Panc1 (cell line): ENCODE data around the gene FAM83F. TPM values are rescaled to one million over a fixed set of nuclear protein-coding genes. Genes with fewer than 3 reads are reported as not detected.

ENCODE experiments used
- ATAC-seq: fragments of 200-7000 bp; cut with Tn5 transposase; 2 replicates; pipeline ENCODE4 v1.9.1; 2020; ENCODE audit warnings: mild to moderate bottlenecking, moderate library complexity
- BruUV-seq: library from RNA; stranded (reverse); fragments of 400-500 nt; replicated peaks from 2 replicates; lab custom pipeline; 2021; lab: Mats Ljungman, UMichigan
- CTCF ChIA-PET: fragments of 300-600 bp; sonication (Branson Sonifier 250); formaldehyde crosslinking; loops from one replicate; lab custom pipeline; 2022; ENCODE audit warnings: antibody characterized with exemption; lab: Charles Lee
- POLR2A ChIA-PET: fragments of 300-600 bp; sonication (Branson Sonifier 250); formaldehyde crosslinking; loops from one replicate; lab custom pipeline; 2022; ENCODE audit warnings: antibody characterized with exemption; lab: Charles Lee
- DNase-seq: peaks from one replicate; pipeline ENCODE4 v3.0.0-alpha.2; 2010; ENCODE audit warnings: low read depth, low spot score
- H3K27ac ChIP-seq: 2 replicates; pipeline ENCODE4 v1.5.1; 2011; ENCODE audit warnings: mild to moderate bottlenecking, low read length, inconsistent platforms
- H3K27me3 ChIP-seq: fragments of 200-500 bp; sonication (Bioruptor generic); 2 replicates; pipeline ENCODE4 v1.6.0; 2014; ENCODE audit warnings: low read length, inconsistent platforms; ENCODE audit not compliant: control insufficient read depth, insufficient read depth
- H3K36me3 ChIP-seq: fragments of 200-500 bp; sonication (Bioruptor generic); 2 replicates; pipeline ENCODE4 v1.5.1; 2014; ENCODE audit warnings: inconsistent platforms, mild to moderate bottlenecking, low read length, moderate library complexity; ENCODE audit not compliant: control insufficient read depth, insufficient read depth
- H3K4me1 ChIP-seq: 2 replicates; pipeline ENCODE4 v1.5.1; 2011; ENCODE audit warnings: inconsistent platforms, mild to moderate bottlenecking, low read length, moderate library complexity; ENCODE audit not compliant: control insufficient read depth, insufficient read depth
- H3K4me3 ChIP-seq, 2 experiments: 2 replicates each; pipeline ENCODE4 v1.5.1; 2011 to 2012; ENCODE audit warnings: low read depth in 2 of 2, low read length in 2 of 2, mild to moderate bottlenecking in 2 of 2, inconsistent platforms in 1 of 2, moderate library complexity in 1 of 2
- H3K9me3 ChIP-seq: fragments of 200-500 bp; sonication (Bioruptor generic); 2 replicates; pipeline ENCODE4 v1.5.1; 2014; ENCODE audit warnings: low read depth, mild to moderate bottlenecking, inconsistent platforms, low read length, moderate library complexity; ENCODE audit not compliant: control insufficient read depth, insufficient read depth
- POLR2AphosphoS5 ChIP-seq: IDR thresholded peaks from 2 replicates; pipeline ENCODE4 v1.6.1; 2012; ENCODE audit warnings: mild to moderate bottlenecking, low read depth, low read length, moderate library complexity
- REST ChIP-seq, 2 experiments: IDR thresholded peaks; 2 replicates each; pipeline ENCODE4 v1.6.1; 2011 to 2012; ENCODE audit warnings: low read depth in 2 of 2, control low read depth in 1 of 2, low read length in 1 of 2, mild to moderate bottlenecking in 1 of 2, moderate library complexity in 1 of 2; ENCODE audit not compliant: insufficient read depth in 1 of 2
- SIN3A ChIP-seq: IDR thresholded peaks from 2 replicates; pipeline ENCODE4 v1.6.1; 2012; ENCODE audit warnings: low read depth, mild to moderate bottlenecking, low read length, moderate library complexity, borderline replicate concordance; ENCODE audit not compliant: insufficient read depth
- TCF7L2 ChIP-seq: IDR thresholded peaks from 2 replicates; pipeline ENCODE4 v1.6.1; 2011; ENCODE audit warnings: mild to moderate bottlenecking, low read depth, low read length, inconsistent platforms
- in situ Hi-C: cut with HindIII; loops from 2 replicates; pipeline ENCODE4 v1.10.0; 2016; ENCODE audit warnings: low sequenced_read_pairs, low pct_unique_long_range_greater_than_20kb
- intact Hi-C: fragments of 100-400 bp; cut with micrococcal nuclease; formaldehyde crosslinking; loops from one replicate; pipeline ENCODE4 v1.10.0; 2022; ENCODE audit not compliant: unreplicated experiment
- total RNA-seq: library from RNA; stranded (reverse); gene quantifications from one replicate; pipeline ENCODE4 v1.2.1, GENCODE V29; 2021; ENCODE audit not compliant: unreplicated experiment
- TF ChIP-seq, protein P1 (sequence below): fragments of 450-650 bp; IDR thresholded peaks from 2 replicates; pipeline ENCODE4 v1.5.1; 2017; ENCODE audit warnings: mild to moderate bottlenecking

Gene FAM83F
- total RNA-seq, 1 experiment from 2014 or later: 0.05 TPM

DNA sequence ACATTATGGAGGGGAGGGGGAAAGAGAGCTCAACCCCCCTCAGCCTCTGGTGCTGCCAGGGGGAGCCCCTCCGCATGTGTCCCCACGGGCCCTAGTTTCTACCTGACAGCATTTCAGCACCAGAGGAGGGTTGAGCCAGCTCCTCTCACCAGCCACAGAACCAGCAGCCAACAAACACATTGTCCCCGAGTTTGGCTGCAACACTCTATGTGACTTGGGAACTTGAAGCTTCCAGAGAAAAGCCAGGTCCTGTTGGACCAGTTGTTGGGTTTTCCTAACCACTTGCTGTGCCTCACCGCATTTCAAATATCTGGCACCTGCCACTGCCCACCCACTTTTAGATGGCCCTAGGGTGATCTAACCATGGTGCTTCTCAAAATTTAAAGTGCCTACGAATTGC lies 21.1 kb upstream of the FAM83F start:
- CTCF ChIA-PET: interaction anchor here (0.6 kb wide), 1 partner anchor 50 kb away, joined by 3 read pairs; no protein-coding TSS in a partner anchor
- intact Hi-C loops (no loop called here), in situ Hi-C loops (no loop called here)
- peaks cover 2% of the 10 kb centered on the region for H3K27me3 ChIP-seq
- DNase-seq (no peak), ATAC-seq (no peak)
- no peaks in the 10 kb centered on the region for H3K4me1 ChIP-seq
- BruUV-seq: no TSS peak
- H3K4me3 ChIP-seq: no peak overlapping the region
- no peaks in the 10 kb centered on the region for H3K36me3 ChIP-seq
- no peak for TF ChIP-seq REST (IDR thresholded peaks at IDR 0.05; ENCODE audit: insufficient read depth in 1 of 2, low read depth in 2 of 2, low read length in 1 of 2)
- no peak for TF ChIP-seq TCF7L2
- TF ChIP-seq, protein P1, sequence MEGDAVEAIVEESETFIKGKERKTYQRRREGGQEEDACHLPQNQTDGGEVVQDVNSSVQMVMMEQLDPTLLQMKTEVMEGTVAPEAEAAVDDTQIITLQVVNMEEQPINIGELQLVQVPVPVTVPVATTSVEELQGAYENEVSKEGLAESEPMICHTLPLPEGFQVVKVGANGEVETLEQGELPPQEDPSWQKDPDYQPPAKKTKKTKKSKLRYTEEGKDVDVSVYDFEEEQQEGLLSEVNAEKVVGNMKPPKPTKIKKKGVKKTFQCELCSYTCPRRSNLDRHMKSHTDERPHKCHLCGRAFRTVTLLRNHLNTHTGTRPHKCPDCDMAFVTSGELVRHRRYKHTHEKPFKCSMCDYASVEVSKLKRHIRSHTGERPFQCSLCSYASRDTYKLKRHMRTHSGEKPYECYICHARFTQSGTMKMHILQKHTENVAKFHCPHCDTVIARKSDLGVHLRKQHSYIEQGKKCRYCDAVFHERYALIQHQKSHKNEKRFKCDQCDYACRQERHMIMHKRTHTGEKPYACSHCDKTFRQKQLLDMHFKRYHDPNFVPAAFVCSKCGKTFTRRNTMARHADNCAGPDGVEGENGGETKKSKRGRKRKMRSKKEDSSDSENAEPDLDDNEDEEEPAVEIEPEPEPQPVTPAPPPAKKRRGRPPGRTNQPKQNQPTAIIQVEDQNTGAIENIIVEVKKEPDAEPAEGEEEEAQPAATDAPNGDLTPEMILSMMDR: no peak
- no peak for TF ChIP-seq POLR2AphosphoS5
- TF ChIP-seq SIN3A: no peak
- H3K9me3 ChIP-seq: no peaks in the 10 kb centered on the region
- no peak overlapping the region for H3K27ac ChIP-seq
- POLR2A ChIA-PET: no interaction called here

GRCh38 chr22:39974065-39974464 lies 20.7 kb upstream of the FAM83F start:
- in situ Hi-C loops (no loop called here), intact Hi-C loops (no loop called here)
- DNase-seq (no peak), ATAC-seq (no peak)
- H3K27me3 ChIP-seq: peaks cover 2% of the 10 kb centered on the region
- no TSS peak for BruUV-seq
- POLR2A ChIA-PET: no interaction called here
- no peaks in the 10 kb centered on the region for H3K36me3 ChIP-seq
- H3K9me3 ChIP-seq: no peaks in the 10 kb centered on the region
- CTCF ChIA-PET: interaction anchor here (0.6 kb wide), 1 partner anchor 50 kb away, joined by 3 read pairs; no protein-coding TSS in a partner anchor
- TF ChIP-seq POLR2AphosphoS5 (no peak), SIN3A (no peak), TCF7L2 (no peak), REST (IDR thresholded peaks at IDR 0.05; ENCODE audit: insufficient read depth in 1 of 2, low read depth in 2 of 2, low read length in 1 of 2) (no peak)
- TF ChIP-seq, protein P1: no peak
- H3K4me3 ChIP-seq: no peak overlapping the region
- no peaks in the 10 kb centered on the region for H3K4me1 ChIP-seq
- H3K27ac ChIP-seq: no peak overlapping the region
